ENCODE results near the gene DNAH10.

DNAH10 gene

DNA sequence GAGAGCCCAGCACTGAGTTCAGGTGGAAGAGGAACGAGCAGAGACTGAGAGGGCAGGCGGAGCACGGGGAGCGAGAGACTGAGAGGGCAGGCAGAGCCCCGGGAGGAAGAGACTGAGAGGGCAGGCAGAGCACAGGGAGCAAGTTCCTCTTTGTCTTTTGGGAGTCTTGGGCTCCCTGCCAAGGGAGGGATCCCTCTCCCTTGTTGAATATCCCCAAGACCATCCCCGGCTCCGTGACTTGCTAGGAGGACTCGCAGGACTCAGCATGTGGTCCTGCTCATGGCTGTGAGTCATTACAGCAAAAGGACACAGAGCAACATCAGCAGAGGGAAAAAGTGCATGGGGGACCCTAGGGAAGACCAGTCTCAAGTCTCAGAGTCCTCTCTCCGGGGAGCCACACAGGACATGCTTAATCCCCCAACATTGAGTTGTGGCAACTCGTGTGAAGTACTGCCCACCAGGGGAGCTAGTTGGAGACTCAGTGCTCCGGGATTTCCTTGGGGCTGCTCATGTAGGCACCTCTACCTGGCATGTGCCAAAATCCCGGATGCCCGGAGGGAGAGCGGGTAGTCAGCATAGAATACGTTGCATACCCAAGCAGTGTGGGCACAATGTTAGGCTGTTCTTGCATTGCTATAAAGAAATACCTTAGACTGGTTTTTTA is 129.5 kb downstream of the DNAH10 start:
- TF ChIP-seq ZBTB7A (IDR thresholded peaks at IDR 0.05; ENCODE audit: low read depth), result no peak
- no peak for TF ChIP-seq EGR1 (IDR thresholded peaks at IDR 0.05)
- no peak for TF ChIP-seq TCF12 (IDR thresholded peaks at IDR 0.05; ENCODE audit: low read depth)
- TF ChIP-seq FOXM1 (IDR thresholded peaks at IDR 0.05; ENCODE audit: borderline replicate concordance, low read depth), result no peak
- no peak for TF ChIP-seq NFIC (IDR thresholded peaks at IDR 0.05)
- TF ChIP-seq EP300 (IDR thresholded peaks at IDR 0.05; ENCODE audit: borderline replicate concordance), result no peak
- TF ChIP-seq, protein P1, sequence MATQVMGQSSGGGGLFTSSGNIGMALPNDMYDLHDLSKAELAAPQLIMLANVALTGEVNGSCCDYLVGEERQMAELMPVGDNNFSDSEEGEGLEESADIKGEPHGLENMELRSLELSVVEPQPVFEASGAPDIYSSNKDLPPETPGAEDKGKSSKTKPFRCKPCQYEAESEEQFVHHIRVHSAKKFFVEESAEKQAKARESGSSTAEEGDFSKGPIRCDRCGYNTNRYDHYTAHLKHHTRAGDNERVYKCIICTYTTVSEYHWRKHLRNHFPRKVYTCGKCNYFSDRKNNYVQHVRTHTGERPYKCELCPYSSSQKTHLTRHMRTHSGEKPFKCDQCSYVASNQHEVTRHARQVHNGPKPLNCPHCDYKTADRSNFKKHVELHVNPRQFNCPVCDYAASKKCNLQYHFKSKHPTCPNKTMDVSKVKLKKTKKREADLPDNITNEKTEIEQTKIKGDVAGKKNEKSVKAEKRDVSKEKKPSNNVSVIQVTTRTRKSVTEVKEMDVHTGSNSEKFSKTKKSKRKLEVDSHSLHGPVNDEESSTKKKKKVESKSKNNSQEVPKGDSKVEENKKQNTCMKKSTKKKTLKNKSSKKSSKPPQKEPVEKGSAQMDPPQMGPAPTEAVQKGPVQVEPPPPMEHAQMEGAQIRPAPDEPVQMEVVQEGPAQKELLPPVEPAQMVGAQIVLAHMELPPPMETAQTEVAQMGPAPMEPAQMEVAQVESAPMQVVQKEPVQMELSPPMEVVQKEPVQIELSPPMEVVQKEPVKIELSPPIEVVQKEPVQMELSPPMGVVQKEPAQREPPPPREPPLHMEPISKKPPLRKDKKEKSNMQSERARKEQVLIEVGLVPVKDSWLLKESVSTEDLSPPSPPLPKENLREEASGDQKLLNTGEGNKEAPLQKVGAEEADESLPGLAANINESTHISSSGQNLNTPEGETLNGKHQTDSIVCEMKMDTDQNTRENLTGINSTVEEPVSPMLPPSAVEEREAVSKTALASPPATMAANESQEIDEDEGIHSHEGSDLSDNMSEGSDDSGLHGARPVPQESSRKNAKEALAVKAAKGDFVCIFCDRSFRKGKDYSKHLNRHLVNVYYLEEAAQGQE (IDR thresholded peaks at IDR 0.05; ENCODE audit: low read depth), result no peak
- TF ChIP-seq, protein P2, sequence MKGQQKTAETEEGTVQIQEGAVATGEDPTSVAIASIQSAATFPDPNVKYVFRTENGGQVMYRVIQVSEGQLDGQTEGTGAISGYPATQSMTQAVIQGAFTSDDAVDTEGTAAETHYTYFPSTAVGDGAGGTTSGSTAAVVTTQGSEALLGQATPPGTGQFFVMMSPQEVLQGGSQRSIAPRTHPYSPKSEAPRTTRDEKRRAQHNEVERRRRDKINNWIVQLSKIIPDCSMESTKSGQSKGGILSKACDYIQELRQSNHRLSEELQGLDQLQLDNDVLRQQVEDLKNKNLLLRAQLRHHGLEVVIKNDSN (IDR thresholded peaks at IDR 0.05), result no peak
- TF ChIP-seq, protein P3, sequence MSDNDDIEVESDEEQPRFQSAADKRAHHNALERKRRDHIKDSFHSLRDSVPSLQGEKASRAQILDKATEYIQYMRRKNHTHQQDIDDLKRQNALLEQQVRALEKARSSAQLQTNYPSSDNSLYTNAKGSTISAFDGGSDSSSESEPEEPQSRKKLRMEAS (IDR thresholded peaks at IDR 0.05), result no peak
- TF ChIP-seq TAF1 (IDR thresholded peaks at IDR 0.05; ENCODE audit: low read depth), result no peak
- TF ChIP-seq YY1 (IDR thresholded peaks at IDR 0.05; ENCODE audit: low read depth), result no peak
- TF ChIP-seq CREB1 (IDR thresholded peaks at IDR 0.05; ENCODE audit: low read depth), result no peak
- TF ChIP-seq CEBPB (IDR thresholded peaks at IDR 0.05), result no peak
- no peak for TF ChIP-seq RAD21 (IDR thresholded peaks at IDR 0.05; ENCODE audit: low read depth)
- no peak for TF ChIP-seq TEAD4 (IDR thresholded peaks at IDR 0.05)

- TF ChIP-seq, protein P3 (IDR thresholded peaks at IDR 0.05), result no peak
- TF ChIP-seq NFIC (IDR thresholded peaks at IDR 0.05) (no peak), TCF12 (IDR thresholded peaks at IDR 0.05; ENCODE audit: low read depth) (no peak), YY1 (IDR thresholded peaks at IDR 0.05; ENCODE audit: low read depth) (no peak), FOXM1 (IDR thresholded peaks at IDR 0.05; ENCODE audit: borderline replicate concordance, low read depth) (no peak), TAF1 (IDR thresholded peaks at IDR 0.05; ENCODE audit: low read depth) (no peak), TEAD4 (IDR thresholded peaks at IDR 0.05) (no peak), CEBPB (IDR thresholded peaks at IDR 0.05) (no peak), RAD21 (IDR thresholded peaks at IDR 0.05; ENCODE audit: low read depth) (no peak), CREB1 (IDR thresholded peaks at IDR 0.05; ENCODE audit: low read depth) (no peak), EGR1 (IDR thresholded peaks at IDR 0.05) (no peak), EP300 (IDR thresholded peaks at IDR 0.05; ENCODE audit: borderline replicate concordance) (no peak), ZBTB7A (IDR thresholded peaks at IDR 0.05; ENCODE audit: low read depth) (no peak)
- TF ChIP-seq, protein P1 (IDR thresholded peaks at IDR 0.05; ENCODE audit: low read depth), result no peak
- TF ChIP-seq, protein P2 (IDR thresholded peaks at IDR 0.05), result no peak
These were observed 130.1 kb downstream of the DNAH10 start for GRCh38 chr12:123892180-123892559.

DNA sequence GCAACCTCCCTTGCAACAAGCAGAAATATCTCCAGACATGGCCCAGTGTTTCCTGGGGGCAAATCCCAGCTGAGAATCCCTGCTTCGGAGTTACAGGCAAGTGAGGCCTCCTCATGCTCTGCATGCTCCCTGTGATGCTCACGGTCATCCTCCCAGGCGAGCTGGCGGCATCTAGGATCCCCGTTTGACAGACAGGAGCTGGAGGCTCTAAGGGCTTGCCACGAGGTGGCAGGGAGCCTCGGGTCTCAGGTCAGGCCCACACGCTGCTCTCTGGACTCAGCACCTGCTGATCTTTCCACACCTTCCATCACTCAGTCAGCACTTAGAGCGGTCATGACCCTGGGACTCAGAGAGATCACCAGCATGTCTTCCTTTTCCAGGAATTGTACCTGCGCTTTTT is 130.8 kb downstream of the DNAH10 start:
- TF ChIP-seq, protein P3 (IDR thresholded peaks at IDR 0.05), result no peak
- TF ChIP-seq TAF1 (IDR thresholded peaks at IDR 0.05; ENCODE audit: low read depth), result no peak

- TF ChIP-seq RAD21 (IDR thresholded peaks at IDR 0.05; ENCODE audit: low read depth), result no peak
- no peak for TF ChIP-seq FOXM1 (IDR thresholded peaks at IDR 0.05; ENCODE audit: borderline replicate concordance, low read depth)
- TF ChIP-seq, protein P2 (IDR thresholded peaks at IDR 0.05), result no peak
- no peak for TF ChIP-seq YY1 (IDR thresholded peaks at IDR 0.05; ENCODE audit: low read depth)
- TF ChIP-seq CEBPB (IDR thresholded peaks at IDR 0.05), result no peak
- TF ChIP-seq ZBTB7A (IDR thresholded peaks at IDR 0.05; ENCODE audit: low read depth), result no peak
- TF ChIP-seq EGR1 (IDR thresholded peaks at IDR 0.05), result no peak
- TF ChIP-seq, protein P3 (IDR thresholded peaks at IDR 0.05), result no peak
These were observed 131.2 kb downstream of the DNAH10 start for GRCh38 chr12:123893276-123893675.

GRCh38 chr12:123894823-123895345 is 132.8 kb downstream of the DNAH10 start:
- TF ChIP-seq EGR1 (IDR thresholded peaks at IDR 0.05) (no peak), ZBTB7A (IDR thresholded peaks at IDR 0.05; ENCODE audit: low read depth) (no peak), TEAD4 (IDR thresholded peaks at IDR 0.05) (no peak), YY1 (IDR thresholded peaks at IDR 0.05; ENCODE audit: low read depth) (no peak), EP300 (IDR thresholded peaks at IDR 0.05; ENCODE audit: borderline replicate concordance) (no peak), TCF12 (IDR thresholded peaks at IDR 0.05; ENCODE audit: low read depth) (no peak), FOXM1 (IDR thresholded peaks at IDR 0.05; ENCODE audit: borderline replicate concordance, low read depth) (no peak), RAD21 (IDR thresholded peaks at IDR 0.05; ENCODE audit: low read depth) (no peak), NFIC (IDR thresholded peaks at IDR 0.05) (no peak), TAF1 (IDR thresholded peaks at IDR 0.05; ENCODE audit: low read depth) (no peak), CEBPB (IDR thresholded peaks at IDR 0.05) (no peak), CREB1 (IDR thresholded peaks at IDR 0.05; ENCODE audit: low read depth) (no peak)
- TF ChIP-seq, protein P3 (IDR thresholded peaks at IDR 0.05), result no peak
- TF ChIP-seq, protein P2 (IDR thresholded peaks at IDR 0.05), result no peak
- TF ChIP-seq, protein P1 (IDR thresholded peaks at IDR 0.05; ENCODE audit: low read depth), result no peak

All from Ishikawa (cell line).